CD14-positive monocyte (primary cell): Measurements from ENCODE around the gene C5orf34. TPM values are rescaled to one million over a fixed set of nuclear protein-coding genes. Genes with fewer than 3 reads are reported as not detected.
A peak's percentile ranks its signal among the peaks of the same experiment; 100 is the strongest.

Experiments used
- DNase-seq, 3 donors: peaks; one replicate each; pipeline ENCODE4 v3.0.0-alpha.2; 2011 to 2022
- H2AFZ ChIP-seq: 2 replicates; pipeline ENCODE4 v1.6.0; 2012; ENCODE audit warnings: mild to moderate bottlenecking, low read depth, low read length, inconsistent platforms; ENCODE audit not compliant: insufficient read depth, poor library complexity, severe bottlenecking
- H3K27ac ChIP-seq, 2 donors: 1 replicate in 1 of 2; 2 replicates in 1 of 2; pipeline ENCODE4 v1.5.1; 2012 to 2013; ENCODE audit warnings: low read length in 2 of 2, control low read depth in 1 of 2, inconsistent platforms in 1 of 2, low read depth in 1 of 2, mild to moderate bottlenecking in 1 of 2
- H3K27me3 ChIP-seq, 2 donors: one replicate each; pipeline versions ENCODE4 v1.6.0 to v1.6.1; 2011 to 2013; ENCODE audit warnings: low read length in 2 of 2; ENCODE audit not compliant: control insufficient read depth in 2 of 2, insufficient read depth in 2 of 2
- H3K36me3 ChIP-seq, 2 donors: replicated peaks in 1 of 2; 1 replicate in 1 of 2; 2 replicates in 1 of 2; pipeline versions ENCODE4 v1.5.1 to v1.6.1; 2012 to 2013; ENCODE audit warnings: low read length in 2 of 2, control low read depth in 1 of 2, inconsistent platforms in 1 of 2, mild to moderate bottlenecking in 1 of 2; ENCODE audit not compliant: insufficient read depth in 2 of 2, control insufficient read depth in 1 of 2
- H3K4me1 ChIP-seq, 2 donors: 1 replicate in 1 of 2; 2 replicates in 1 of 2; pipeline versions ENCODE4 v1.5.1 to v1.6.1; 2012 to 2013; ENCODE audit warnings: low read length in 2 of 2, control low read depth in 1 of 2, inconsistent platforms in 1 of 2, mild to moderate bottlenecking in 1 of 2, moderate library complexity in 1 of 2; ENCODE audit not compliant: insufficient read depth in 2 of 2, control insufficient read depth in 1 of 2
- H3K4me2 ChIP-seq: replicated peaks from 2 replicates; pipeline ENCODE3; 2012; ENCODE audit warnings: low read length, moderate library complexity, mild to moderate bottlenecking; ENCODE audit not compliant: poor library complexity, severe bottlenecking; ENCODE audit errors: extremely low read depth
- H3K4me3 ChIP-seq, 3 experiments: fragments of 200-600 bp in 1 of 3; sonication (generic) in 1 of 3; replicated peaks in 1 of 3; 1 replicate in 2 of 3; 2 replicates in 1 of 3; pipeline ENCODE4 v1.5.1; 2011 to 2013; ENCODE audit warnings: low read length in 3 of 3, mild to moderate bottlenecking in 3 of 3, control low read depth in 2 of 3, low read depth in 2 of 3, inconsistent platforms in 1 of 3, moderate library complexity in 1 of 3
- H3K79me2 ChIP-seq: 2 replicates; pipeline ENCODE4 v1.6.0; 2012; ENCODE audit warnings: mild to moderate bottlenecking, control low read depth, inconsistent platforms, low read length, moderate library complexity; ENCODE audit not compliant: insufficient read depth
- H3K9ac ChIP-seq: 2 replicates; pipeline ENCODE4 v1.6.0; 2017; ENCODE audit warnings: low read length, mild to moderate bottlenecking; ENCODE audit not compliant: insufficient read depth, poor library complexity, severe bottlenecking
- H3K9me3 ChIP-seq, 2 donors: replicated peaks in 1 of 2; 1 replicate in 1 of 2; 2 replicates in 1 of 2; pipeline versions ENCODE4 v1.5.1 to v1.6.1; 2012 to 2013; ENCODE audit warnings: low read length in 2 of 2, control low read depth in 1 of 2; ENCODE audit not compliant: control insufficient read depth in 1 of 2, insufficient read depth in 1 of 2
- H4K20me1 ChIP-seq: 2 replicates; pipeline ENCODE4 v1.6.0; 2012; ENCODE audit warnings: mild to moderate bottlenecking, low read length, control low read depth, moderate library complexity; ENCODE audit not compliant: insufficient read depth
- H3K27ac Mint-ChIP-seq, 7 donors: one replicate each; pipeline ENCODE4 v1.8.0; 2020; ENCODE audit warnings: mild to moderate bottlenecking in 7 of 7, mixed read lengths in 7 of 7, moderate library complexity in 6 of 7, inconsistent platforms in 2 of 7
- H3K27me3 Mint-ChIP-seq, 3 donors: one replicate each; pipeline ENCODE4 v1.8.0; 2021 to 2022; ENCODE audit warnings: low read depth in 3 of 3, mild to moderate bottlenecking in 3 of 3, mixed read lengths in 3 of 3, moderate library complexity in 3 of 3, inconsistent platforms in 1 of 3
- H3K36me3 Mint-ChIP-seq, 2 donors: one replicate each; pipeline ENCODE4 v1.8.0; 2020; ENCODE audit warnings: mixed read lengths in 2 of 2, inconsistent platforms in 1 of 2, mild to moderate bottlenecking in 1 of 2
- H3K4me1 Mint-ChIP-seq: one replicate; pipeline ENCODE4 v1.8.0; 2020; ENCODE audit warnings: mild to moderate bottlenecking, mixed read lengths
- H3K4me3 Mint-ChIP-seq, 2 donors: one replicate each; pipeline ENCODE4 v1.8.0; 2020; ENCODE audit warnings: mild to moderate bottlenecking in 2 of 2, mixed read lengths in 2 of 2, moderate library complexity in 1 of 2
- H3K9me3 Mint-ChIP-seq, 7 donors: one replicate each; pipeline ENCODE4 v1.8.0; 2020 to 2022; ENCODE audit warnings: mixed read lengths in 7 of 7, mild to moderate bottlenecking in 6 of 7, moderate library complexity in 6 of 7, inconsistent platforms in 2 of 7
- CTCF ChIP-seq: fragments of 200-600 bp; IDR thresholded peaks from one replicate; pipeline ENCODE4 v1.8.0; 2022; ENCODE audit warnings: antibody characterized with exemption, mild to moderate bottlenecking
- WGBS: methylation state at CpG from one replicate; pipeline ENCODE4 v1.1.5; 2013; ENCODE audit warnings: missing lambda C conversion rate; ENCODE audit not compliant: insufficient coverage; 5-methylcytosine and 5-hydroxymethylcytosine counted together
- intact Hi-C, 2 donors: fragments of 100-400 bp; cut with micrococcal nuclease; formaldehyde crosslinking; loops; one replicate each; pipeline versions ENCODE4 v1.15.0 to v1.15.1; 2023
- polyA plus RNA-seq, 3 donors: library from polyadenylated mRNA; depleted of rRNA in 1 of 3; unstranded in 2 of 3; stranded (reverse) in 1 of 3; fragments of 300-500 nt in 2 of 3; fragments of >200 nt in 1 of 3; fragmentation: Illumina TruSeq in 2 of 3; gene quantifications; 1 replicate in 2 of 3; 2 replicates in 1 of 3; pipeline ENCODE4 v1.2.3, GENCODE V29; 2012 to 2021

C5orf34 gene
- polyA plus RNA-seq, 3 donors: 0.17 to 0.59 (median 0.29) TPM

DNA sequence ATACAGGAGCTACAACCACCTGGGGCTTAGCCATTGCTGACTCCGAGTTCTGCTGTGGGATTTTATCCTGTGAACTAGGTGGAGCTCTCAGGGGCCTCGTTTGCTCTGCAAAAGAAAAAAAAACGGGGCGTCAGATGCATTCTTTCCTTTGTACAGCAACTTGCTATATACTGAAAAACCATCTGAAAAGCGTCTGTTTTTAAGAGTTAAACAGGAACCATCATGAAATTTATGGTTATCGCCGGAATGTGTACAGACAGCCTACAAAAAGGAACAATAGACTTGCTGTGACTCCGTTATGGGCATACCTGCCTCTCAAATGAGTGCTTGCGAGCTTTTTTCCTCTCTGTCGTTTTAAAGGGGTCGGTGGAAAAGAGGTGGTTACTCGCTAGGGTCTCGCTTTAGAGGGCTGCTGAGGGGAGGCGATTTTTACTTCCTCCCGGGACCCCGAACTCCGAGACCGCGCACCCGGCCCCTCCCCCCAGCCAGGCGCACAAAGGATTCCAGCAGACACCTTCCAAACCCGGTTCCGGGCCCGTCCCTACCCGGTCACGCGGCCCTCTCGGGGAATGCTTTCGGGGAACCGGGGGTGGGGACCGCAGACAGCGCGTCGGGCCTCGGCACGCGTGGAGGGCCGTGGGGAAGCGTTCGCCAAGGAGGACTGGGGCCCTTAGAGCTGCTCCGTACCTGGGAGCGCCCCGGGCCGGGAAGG is 41.1 kb upstream of the C5orf34 start:
- DNase-seq: peak; percentile 2 to 31 (median 10)

GRCh38 chr5:43554497-43554896 is 39.5 kb upstream of the C5orf34 start:
- Histone ChIP-seq H3K9ac (peak overlapping the region; percentile 9), H2AFZ (no peak overlapping the region), H3K4me2 (no peak overlapping the region), H3K27me3 (peaks cover 0 to 2% of the 10 kb centered on the region in 2 donors), H3K27ac (no peak overlapping the region), H3K4me3 (no peak overlapping the region), H3K79me2 (peaks cover 69% of the 10 kb centered on the region), H3K4me1 (peaks cover 12 to 28% of the 10 kb centered on the region in 2 donors), H3K36me3 (peaks cover 21 to 50% of the 10 kb centered on the region in 2 donors), H3K9me3 (no peaks in the 10 kb centered on the region), H4K20me1 (peaks cover 51% of the 10 kb centered on the region)
- DNase-seq: no peak
- Mint-ChIP-seq H3K27ac (no peak overlapping the region), H3K4me1 (peaks cover 22% of the 10 kb centered on the region), H3K9me3 (no peaks in the 10 kb centered on the region), H3K27me3 (peaks cover 0 to 2% (median 2%) of the 10 kb centered on the region in 3 donors), H3K4me3 (no peak overlapping the region), H3K36me3 (peaks cover 5 to 8% of the 10 kb centered on the region in 2 donors)
- no peak for TF ChIP-seq CTCF
- 100% methylated on average over 1 of the region's 1 CpG for WGBS
- intact Hi-C loops: no loop called here

More for the DNA sequence above, 41.1 kb upstream of the C5orf34 start:
- peak overlapping the region; percentile 67 to 89 for H3K27ac ChIP-seq
- peak overlapping the region; percentile 90 to 93 for H3K4me3 Mint-ChIP-seq
- H3K4me1 ChIP-seq: peaks cover 12 to 28% of the 10 kb centered on the region in 2 donors
- H4K20me1 ChIP-seq: peaks cover 38% of the 10 kb centered on the region
- H3K9me3 ChIP-seq: no peaks in the 10 kb centered on the region
- peak overlapping the region; percentile 96 for H3K4me2 ChIP-seq
- H3K27me3 ChIP-seq: peaks cover 0 to 2% of the 10 kb centered on the region in 2 donors
- H3K4me3 ChIP-seq: peak overlapping the region; percentile 69 to 95 (median 91)
- peaks cover 0 to 7% (median 3%) of the 10 kb centered on the region in 3 donors for H3K27me3 Mint-ChIP-seq
- H3K4me1 Mint-ChIP-seq: peaks cover 19% of the 10 kb centered on the region
- WGBS: 0% methylated on average over 40 of the region's 44 CpGs
- peaks cover 1 to 2% of the 10 kb centered on the region in 2 donors for H3K36me3 Mint-ChIP-seq
- intact Hi-C loops: loop anchor here (5.0 kb wide), 2 partner anchors 46 to 74 kb away; partner anchors contain the start of genes NNT (in 1 of the 2) and TMEM267 (in 1 of the 2)
- peak overlapping the region; percentile 95 for H2AFZ ChIP-seq
- peaks cover 13 to 36% of the 10 kb centered on the region in 2 donors for H3K36me3 ChIP-seq
- TF ChIP-seq CTCF: no peak
- H3K27ac Mint-ChIP-seq: peak overlapping the region; percentile 81 to 93 (median 91)
- peaks cover 56% of the 10 kb centered on the region for H3K79me2 ChIP-seq
- no peaks in the 10 kb centered on the region for H3K9me3 Mint-ChIP-seq
- peak overlapping the region; percentile 95 for H3K9ac ChIP-seq
